ENCODE measurements around the gene DNAJB11. TPM values are rescaled to one million over a fixed set of nuclear protein-coding genes. Genes with fewer than 3 reads are reported as not detected.

The DNAJB11 gene
- total and polyA plus RNA-seq, 2 of the 4 experiments (the other 2 are of a cell fraction), result 27.4 to 48.6 TPM

DNA sequence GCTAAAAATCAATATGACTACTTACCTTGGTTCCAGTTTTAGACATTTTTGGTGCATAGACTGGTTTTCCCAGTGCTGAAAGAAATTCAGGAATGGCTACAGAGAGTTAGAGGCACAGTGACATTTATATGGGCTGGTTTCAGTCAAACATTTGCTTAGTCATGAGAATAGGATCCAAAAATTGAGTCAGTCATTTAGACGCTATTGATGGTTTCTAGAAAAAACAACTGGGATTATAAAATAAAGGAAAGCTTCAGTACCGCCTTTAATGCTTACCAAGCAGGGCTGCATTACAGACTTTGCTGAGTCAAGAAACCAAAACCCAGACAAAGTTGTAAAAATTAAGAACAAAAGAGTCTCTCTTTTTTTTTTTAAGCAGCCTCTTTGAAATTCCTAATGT lies 26.2 kb upstream of the DNAJB11 start, which contains the start of gene CRYGS:
Gene CRYGS (minus strand): TSS at position 100 of the 400 bp plus-strand sequence. CDS start 54 bp downstream, at position 46.
- ChIA-PET CTCF (no interaction called here), POLR2A (ENCODE audit: unreplicated experiment) (no interaction called here)
- H3K23ac ChIP-seq (ENCODE audit: low read depth, low read length), result no peak within 1 kb of the TSS
- no peak within 1 kb of the TSS for H3K4ac ChIP-seq (ENCODE audit: low read depth, low read length)
- no peaks in the 10 kb centered on the region for H3K9me3 ChIP-seq (ENCODE audit: control insufficient read depth, insufficient read depth, low read length)
- dilution Hi-C loops (cut with HindIII; ENCODE audit: low sequenced_read_pairs, unreplicated experiment) (no loop called here), intact Hi-C loops (cut with micrococcal nuclease) (loop anchor here (5.0 kb wide), 2 partner anchors 267 to 437 kb away; partner anchors contain the start of gene ETV5), in situ Hi-C loops (cut with MboI; ENCODE audit: low sequenced_read_pairs) (no loop called here)
- H4K8ac ChIP-seq (ENCODE audit: low read depth in 2 of 2, low read length in 2 of 2), result no peak within 1 kb of the TSS
- no peak within 1 kb of the TSS for H2BK20ac ChIP-seq (ENCODE audit: low read depth, low read length)
- no peak within 1 kb of the TSS for H4K91ac ChIP-seq (ENCODE audit: insufficient read depth, low read depth, low read length)
- no peak for ATAC-seq (ENCODE audit: low read depth)
- H2BK5ac ChIP-seq (ENCODE audit: low read depth, low read length, poor library complexity, severe bottlenecking), result no peak within 1 kb of the TSS
- no TSS peak for BruUV-seq (replicated peaks)
- H2BK15ac ChIP-seq (ENCODE audit: low read depth, low read length), result no peak within 1 kb of the TSS
- no peak within 1 kb of the TSS for H3K56ac ChIP-seq (ENCODE audit: extremely low read depth, insufficient read depth, low read length)
- peaks cover 2% of the 10 kb centered on the region; the same call in 1 of the 2 replicates for H3K36me3 ChIP-seq (ENCODE audit: control insufficient read depth, insufficient read depth, low read length)
- no peak within 1 kb of the TSS for H2AK5ac ChIP-seq (ENCODE audit: low read depth, low read length)
- no peak within 1 kb of the TSS for H4K5ac ChIP-seq (ENCODE audit: low read depth, low read length)
- H2AFZ ChIP-seq (replicated peaks; ENCODE audit: low read length, poor library complexity), result no peak within 1 kb of the TSS
- no peaks in the 10 kb centered on the region for H4K20me1 ChIP-seq (ENCODE audit: insufficient read depth, low read length)
- no peaks in the 10 kb centered on the region; the same call in 1 of the 2 replicates for H3K9me1 ChIP-seq (ENCODE audit: insufficient read depth, low read length)
- H3K4me1 ChIP-seq (ENCODE audit: control insufficient read depth, insufficient read depth, low read length), result no peaks in the 10 kb centered on the region
- H3K4me3 ChIP-seq (ENCODE audit: insufficient read depth, low read depth, low read length), result no peak within 1 kb of the TSS
- no peaks in the 10 kb centered on the region for H3K27me3 ChIP-seq (ENCODE audit: control insufficient read depth, insufficient read depth, low read length)
- H3K79me1 ChIP-seq (ENCODE audit: low read depth in 1 of 2, low read length in 2 of 2), result no peaks in the 10 kb centered on the region
- no peak within 1 kb of the TSS for H3K27ac ChIP-seq (ENCODE audit: insufficient read depth, low read length)
- H3K4me2 ChIP-seq (ENCODE audit: low read depth, low read length), result no peak within 1 kb of the TSS
- no CpG with 5 or more reads among the region's 2 CpGs for WGBS, 2 experiments (ENCODE audit: extremely low coverage in 2 of 2, insufficient read length in 1 of 2)
- H2BK120ac ChIP-seq (ENCODE audit: low read depth, low read length), result no peak within 1 kb of the TSS
- no peak within 1 kb of the TSS for H3K18ac ChIP-seq (ENCODE audit: low read depth, low read length)
- DNase-seq, result no peak
- no peak for TF ChIP-seq RFX5 (IDR thresholded peaks at IDR 0.05; ENCODE audit: low read depth, low read length)
- 0 out of 2 replicates have a peak, but pooled peaks have one; percentile 10 for TF ChIP-seq NFE2L2 (IDR thresholded peaks at IDR 0.05; ENCODE audit: low read depth, low read length)
- TF ChIP-seq CEBPB (IDR thresholded peaks at IDR 0.05; ENCODE audit: low read depth, low read length), result no peak
- TF ChIP-seq, protein P1, sequence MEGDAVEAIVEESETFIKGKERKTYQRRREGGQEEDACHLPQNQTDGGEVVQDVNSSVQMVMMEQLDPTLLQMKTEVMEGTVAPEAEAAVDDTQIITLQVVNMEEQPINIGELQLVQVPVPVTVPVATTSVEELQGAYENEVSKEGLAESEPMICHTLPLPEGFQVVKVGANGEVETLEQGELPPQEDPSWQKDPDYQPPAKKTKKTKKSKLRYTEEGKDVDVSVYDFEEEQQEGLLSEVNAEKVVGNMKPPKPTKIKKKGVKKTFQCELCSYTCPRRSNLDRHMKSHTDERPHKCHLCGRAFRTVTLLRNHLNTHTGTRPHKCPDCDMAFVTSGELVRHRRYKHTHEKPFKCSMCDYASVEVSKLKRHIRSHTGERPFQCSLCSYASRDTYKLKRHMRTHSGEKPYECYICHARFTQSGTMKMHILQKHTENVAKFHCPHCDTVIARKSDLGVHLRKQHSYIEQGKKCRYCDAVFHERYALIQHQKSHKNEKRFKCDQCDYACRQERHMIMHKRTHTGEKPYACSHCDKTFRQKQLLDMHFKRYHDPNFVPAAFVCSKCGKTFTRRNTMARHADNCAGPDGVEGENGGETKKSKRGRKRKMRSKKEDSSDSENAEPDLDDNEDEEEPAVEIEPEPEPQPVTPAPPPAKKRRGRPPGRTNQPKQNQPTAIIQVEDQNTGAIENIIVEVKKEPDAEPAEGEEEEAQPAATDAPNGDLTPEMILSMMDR (conservative IDR thresholded peaks at IDR 0.05; ENCODE audit: low read depth, low read length), result no peak
- TF ChIP-seq, protein P2, sequence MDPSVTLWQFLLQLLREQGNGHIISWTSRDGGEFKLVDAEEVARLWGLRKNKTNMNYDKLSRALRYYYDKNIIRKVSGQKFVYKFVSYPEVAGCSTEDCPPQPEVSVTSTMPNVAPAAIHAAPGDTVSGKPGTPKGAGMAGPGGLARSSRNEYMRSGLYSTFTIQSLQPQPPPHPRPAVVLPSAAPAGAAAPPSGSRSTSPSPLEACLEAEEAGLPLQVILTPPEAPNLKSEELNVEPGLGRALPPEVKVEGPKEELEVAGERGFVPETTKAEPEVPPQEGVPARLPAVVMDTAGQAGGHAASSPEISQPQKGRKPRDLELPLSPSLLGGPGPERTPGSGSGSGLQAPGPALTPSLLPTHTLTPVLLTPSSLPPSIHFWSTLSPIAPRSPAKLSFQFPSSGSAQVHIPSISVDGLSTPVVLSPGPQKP (IDR thresholded peaks at IDR 0.05; ENCODE audit: borderline replicate concordance, low read depth, low read length), result no peak
- no peak within 1 kb of the TSS for H2AK9ac ChIP-seq (replicated peaks; ENCODE audit: low read depth, low read length, poor library complexity)
- no peak within 1 kb of the TSS for H3K9ac ChIP-seq (ENCODE audit: low read depth, low read length)
- H3K14ac ChIP-seq (replicated peaks; ENCODE audit: low read depth, low read length), result no peak within 1 kb of the TSS

Data from IMR-90 (cell line).